HepG2 (cell line): ENCODE measurements around the gene MPV17L2. TPM values are rescaled to one million over a fixed set of nuclear protein-coding genes. Genes with fewer than 3 reads are reported as not detected.
A peak's percentile ranks its signal among the peaks of the same experiment; 100 is the strongest.

ENCODE experiments used
- ATM ChIP-seq: fragments of 450-650 bp; IDR thresholded peaks from 2 replicates; pipeline ENCODE4 v1.7.1; 2017; ENCODE audit warnings: mild to moderate bottlenecking, borderline replicate concordance
- BRF2 ChIP-seq: sonication (generic); formaldehyde crosslinking; IDR thresholded peaks from 2 replicates; pipeline ENCODE4 v1.8.1; 2022; ENCODE audit warnings: mild to moderate bottlenecking, missing genetic modification reagents
- DRAP1 ChIP-seq: IDR thresholded peaks from 2 replicates; pipeline ENCODE4 v1.6.1; 2016; ENCODE audit warnings: missing genetic modification reagents, missing compliant biosample characterization
- ELF3 ChIP-seq: IDR thresholded peaks from 2 replicates; pipeline ENCODE4 v1.6.1; 2016; ENCODE audit warnings: missing genetic modification reagents, missing compliant biosample characterization
- ERF ChIP-seq: IDR thresholded peaks from 2 replicates; pipeline ENCODE4 v1.6.1; 2018; ENCODE audit warnings: missing biosample characterization, missing genetic modification reagents
- KDM2A ChIP-seq: sonication (generic); formaldehyde crosslinking; IDR thresholded peaks from 2 replicates; pipeline ENCODE4 v1.4.0; 2020; ENCODE audit warnings: low read depth, missing genetic modification reagents, borderline replicate concordance
- KDM3A ChIP-seq: IDR thresholded peaks from 2 replicates; pipeline ENCODE4 v1.6.1; 2018; ENCODE audit warnings: low read depth, missing compliant biosample characterization
- MAX ChIP-seq: IDR thresholded peaks from 2 replicates; pipeline ENCODE4 v1.6.1; 2012; ENCODE audit warnings: inconsistent platforms
- MBNL3 ChIP-seq: fragments of 250-450 bp; sonication (Bioruptor Pico); conservative IDR thresholded peaks from 2 replicates; pipeline ENCODE4 v1.8.0; 2022; ENCODE audit warnings: mild to moderate bottlenecking, inconsistent platforms
- MED13 ChIP-seq: sonication (generic); formaldehyde crosslinking; IDR thresholded peaks from 2 replicates; pipeline ENCODE4 v1.5.0; 2020; ENCODE audit warnings: missing genetic modification reagents
- NFKBIZ ChIP-seq: IDR thresholded peaks from 2 replicates; pipeline ENCODE4 v1.6.1; 2018; ENCODE audit warnings: missing genetic modification reagents, missing compliant biosample characterization
- ONECUT2 ChIP-seq: sonication (generic); formaldehyde crosslinking; IDR thresholded peaks from 2 replicates; pipeline ENCODE4 v1.4.0; 2020; ENCODE audit warnings: missing genetic modification reagents
- PAX8 ChIP-seq: sonication (generic); formaldehyde crosslinking; IDR thresholded peaks from 2 replicates; pipeline ENCODE4 v1.8.0; 2022; ENCODE audit warnings: mild to moderate bottlenecking, missing genetic modification reagents, borderline replicate concordance
- POLR2A ChIP-seq, 2 experiments: IDR thresholded peaks; 2 replicates each; pipeline ENCODE4 v1.6.1; 2011; ENCODE audit warnings: low read depth in 2 of 2, low read length in 2 of 2, mild to moderate bottlenecking in 1 of 2, moderate library complexity in 1 of 2; ENCODE audit not compliant: insufficient read depth in 1 of 2
- PREB ChIP-seq: sonication (generic); formaldehyde crosslinking; IDR thresholded peaks from 2 replicates; pipeline ENCODE4 v1.4.0; 2020; ENCODE audit warnings: missing genetic modification reagents
- RNF2 ChIP-seq: fragments of 450-650 bp; conservative IDR thresholded peaks from 2 replicates; pipeline ENCODE4 v1.6.1; 2016; ENCODE audit warnings: low read depth
- RXRA ChIP-seq: sonication (generic); formaldehyde crosslinking; IDR thresholded peaks from 2 replicates; pipeline ENCODE4 v1.5.1; 2020; ENCODE audit warnings: missing genetic modification reagents
- SIN3A ChIP-seq: IDR thresholded peaks from 2 replicates; pipeline ENCODE4 v1.6.1; 2011; ENCODE audit warnings: low read depth, mild to moderate bottlenecking, control low read depth, low read length, borderline replicate concordance
- SMARCC2 ChIP-seq: fragments of 450-650 bp; IDR thresholded peaks from 2 replicates; pipeline ENCODE4 v1.6.1; 2017; ENCODE audit warnings: antibody characterized with exemption, mild to moderate bottlenecking
- SNAPC5 ChIP-seq: sonication (generic); formaldehyde crosslinking; IDR thresholded peaks from 2 replicates; pipeline ENCODE4 v1.8.1; 2023; ENCODE audit warnings: mild to moderate bottlenecking, missing genetic modification reagents, borderline replicate concordance
- SNRNP70 ChIP-seq: fragments of 200-400 bp; formaldehyde crosslinking; IDR thresholded peaks from 2 replicates; pipeline ENCODE4 v1.6.1; 2017; ENCODE audit warnings: mild to moderate bottlenecking, low read depth, low read length, moderate library complexity
- SRSF1 ChIP-seq: fragments of 200-400 bp; formaldehyde crosslinking; optimal IDR thresholded peaks from 2 replicates; pipeline ENCODE3; 2017; ENCODE audit warnings: mild to moderate bottlenecking, low read depth, low read length, moderate library complexity
- SYNCRIP ChIP-seq: fragments of 200-400 bp; formaldehyde crosslinking; IDR thresholded peaks from 2 replicates; pipeline ENCODE4 v1.6.1; 2018; ENCODE audit warnings: mild to moderate bottlenecking, low read depth, low read length; ENCODE audit not compliant: insufficient read depth
- THAP11 ChIP-seq: IDR thresholded peaks from 2 replicates; pipeline ENCODE4 v1.6.1; 2016; ENCODE audit warnings: missing biosample characterization, missing genetic modification reagents
- TIGD3 ChIP-seq: sonication (generic); formaldehyde crosslinking; IDR thresholded peaks from 2 replicates; pipeline ENCODE4 v1.5.1; 2020; ENCODE audit warnings: mild to moderate bottlenecking, missing genetic modification reagents, borderline replicate concordance
- TOE1 ChIP-seq: sonication (generic); formaldehyde crosslinking; IDR thresholded peaks from 2 replicates; pipeline ENCODE4 v1.4.0; 2020; ENCODE audit warnings: mild to moderate bottlenecking, missing genetic modification reagents
- ZNF225 ChIP-seq: sonication (generic); formaldehyde crosslinking; IDR thresholded peaks from 2 replicates; pipeline ENCODE4 v1.4.0; 2020; ENCODE audit warnings: mild to moderate bottlenecking, missing genetic modification reagents
- ZNF576 ChIP-seq: sonication (generic); formaldehyde crosslinking; IDR thresholded peaks from 2 replicates; pipeline ENCODE4 v1.4.0; 2020; ENCODE audit warnings: mild to moderate bottlenecking, missing genetic modification reagents
- polyA plus RNA-seq, 8 experiments: library from polyadenylated mRNA; depleted of rRNA in 3 of 8; stranded (reverse) in 7 of 8; unstranded in 1 of 8; fragments of >200 nt; fragmentation: Illumina TruSeq in 4 of 8; extraction: Trizol in 4 of 8; gene quantifications; 2 replicates each; pipeline versions ENCODE4 v1.2.1 to v1.2.3, GENCODE V29; 2011 to 2016; ENCODE audit warnings: low read depth in 4 of 8, missing spikeins in 1 of 8, mixed read lengths in 1 of 8; ENCODE audit not compliant: insufficient read depth in 1 of 8
- total RNA-seq, 5 experiments: library from RNA; depleted of rRNA; stranded (reverse); fragments of >200 nt; fragmentation: Illumina TruSeq; extraction: Trizol; gene quantifications; 2 replicates each; pipeline ENCODE4 v1.2.3, GENCODE V29; 2016; ENCODE audit warnings: low read depth in 1 of 5

The MPV17L2 gene
- total and polyA plus RNA-seq, 2 of the 13 experiments (the other 11 are each of a cell fraction or from before 2014, with no cell fraction given): 13.6 to 16.7 TPM

GRCh38 chr19:18221815-18222725 is 29.1 kb downstream of the MPV17L2 start (continued):
- peak; percentile 62; the same call in 1 of the 2 replicates for TF ChIP-seq KDM2A (CRISPR knock-in tag)
- TF ChIP-seq ZNF576: no peak
- no peak for TF ChIP-seq SMARCC2
- TF ChIP-seq KDM3A (CRISPR knock-in tag): no peak
- TF ChIP-seq DRAP1 (CRISPR knock-in tag): 0 out of 2 replicates have a peak, but pooled peaks have one; percentile 20
- no peak for TF ChIP-seq MED13
- no peak for TF ChIP-seq THAP11 (CRISPR knock-in tag)
- TF ChIP-seq POLR2A (IDR thresholded peaks at IDR 0.05; ENCODE audit: insufficient read depth in 1 of 2, low read depth in 2 of 2, low read length in 2 of 2): no peak
- no peak for TF ChIP-seq SNRNP70
- TF ChIP-seq MBNL3 (CRISPR knock-in tag): no peak
- TF ChIP-seq ELF3 (CRISPR knock-in tag): 0 out of 2 replicates have a peak, but pooled peaks have one; percentile 37
- TF ChIP-seq ZNF225: no peak
- no peak for TF ChIP-seq SRSF1
- TF ChIP-seq RNF2: no peak
- TF ChIP-seq SYNCRIP: no peak
- TF ChIP-seq ONECUT2 (CRISPR knock-in tag): no peak
- no peak for TF ChIP-seq PAX8 (CRISPR knock-in tag)
- TF ChIP-seq TOE1 (CRISPR knock-in tag): no peak
- TF ChIP-seq ERF (CRISPR knock-in tag): no peak
- TF ChIP-seq ATM: no peak
- no peak for TF ChIP-seq TIGD3 (CRISPR knock-in tag)
- no peak for TF ChIP-seq PREB (CRISPR knock-in tag)
- no peak for TF ChIP-seq BRF2
- TF ChIP-seq SNAPC5 (CRISPR knock-in tag): no peak
- no peak for TF ChIP-seq NFKBIZ (CRISPR knock-in tag)
- no peak for TF ChIP-seq SIN3A
- TF ChIP-seq MAX: no peak
- TF ChIP-seq RXRA (CRISPR knock-in tag): 0 out of 2 replicates have a peak, but pooled peaks have one; percentile 51
